Tibial artery (tissue), 4 donors: ENCODE results near the gene FRK.
A peak's percentile ranks its signal among the peaks of the same experiment; 100 is the strongest.

Experiments
- DNase-seq, 2 donors: peaks; one replicate each; pipeline ENCODE4 v3.0.0-alpha.2; 2019
- H3K27ac ChIP-seq, 2 donors: fragments of 200-600 bp; sonication (generic) in 1 of 2; 1 replicate in 1 of 2; 2 replicates in 1 of 2; pipeline ENCODE4 v1.5.1; 2018 to 2019; ENCODE audit warnings: mild to moderate bottlenecking in 1 of 2
- H3K27me3 ChIP-seq, 2 donors: fragments of 200-600 bp; sonication (generic) in 1 of 2; one replicate each; pipeline versions ENCODE4 v1.5.1 to v1.6.0; 2016 to 2019
- H3K36me3 ChIP-seq, 3 donors: fragments of 200-600 bp; sonication (generic) in 2 of 3; one replicate each; pipeline ENCODE4 v1.5.1; 2016 to 2019; ENCODE audit warnings: mild to moderate bottlenecking in 2 of 3
- H3K4me1 ChIP-seq, 4 donors: fragments of 200-600 bp; sonication (generic) in 2 of 4; 1 replicate in 3 of 4; 2 replicates in 1 of 4; pipeline ENCODE4 v1.5.1; 2016 to 2019
- H3K4me3 ChIP-seq, 2 donors: fragments of 200-600 bp; sonication (generic) in 1 of 2; 1 replicate in 1 of 2; 2 replicates in 1 of 2; pipeline ENCODE4 v1.5.1; 2018 to 2019; ENCODE audit warnings: mild to moderate bottlenecking in 2 of 2
- H3K9me3 ChIP-seq, 3 donors: fragments of 200-600 bp; sonication (generic) in 1 of 3; one replicate each; pipeline ENCODE4 v1.5.1; 2016 to 2019
- CTCF ChIP-seq, 2 experiments: fragments of 200-600 bp in 1 of 2; fragments of 450-650 bp in 1 of 2; IDR thresholded peaks; one replicate each; pipeline ENCODE4 v1.5.1; 2017 to 2019; ENCODE audit warnings: antibody characterized with exemption in 2 of 2, mild to moderate bottlenecking in 1 of 2, moderate library complexity in 1 of 2
- intact Hi-C: fragments of 100-400 bp; cut with DNase I; formaldehyde crosslinking; loops from one replicate; pipeline ENCODE4 v1.15.0; 2023; ENCODE audit warnings: low total_unique reads

Gene FRK

GRCh38 chr6:116028233-116028632 lies 32.5 kb downstream of the FRK start:
- Histone ChIP-seq H3K4me1 (peaks cover 0 to 80% (median 22%) of the 10 kb centered on the region in 4 donors), H3K9me3 (no peaks in the 10 kb centered on the region), H3K36me3 (no peaks in the 10 kb centered on the region), H3K4me3 (no peak overlapping the region), H3K27ac (peak overlapping the region; percentile 58 to 61), H3K27me3 (no peaks in the 10 kb centered on the region)
- DNase-seq: no peak
- intact Hi-C loops: no loop called here
- no peak for TF ChIP-seq CTCF (IDR thresholded peaks at IDR 0.05)

GRCh38 chr6:116027801-116028200 lies 32.9 kb downstream of the FRK start:
- Histone ChIP-seq H3K36me3 (no peaks in the 10 kb centered on the region), H3K27ac (peak overlapping the region; percentile 58 to 61), H3K4me3 (no peak overlapping the region), H3K27me3 (no peaks in the 10 kb centered on the region), H3K9me3 (no peaks in the 10 kb centered on the region), H3K4me1 (peaks cover 0 to 80% (median 22%) of the 10 kb centered on the region in 4 donors)
- intact Hi-C loops: no loop called here
- TF ChIP-seq CTCF (IDR thresholded peaks at IDR 0.05): no peak
- DNase-seq: no peak

- Histone ChIP-seq H3K9me3 (no peaks in the 10 kb centered on the region), H3K4me1 (peaks cover 0 to 79% (median 18%) of the 10 kb centered on the region in 4 donors), H3K27me3 (no peaks in the 10 kb centered on the region), H3K36me3 (no peaks in the 10 kb centered on the region), H3K4me3 (no peak overlapping the region), H3K27ac (peak overlapping the region; percentile 9 to 61)
- DNase-seq: no peak
- no peak for TF ChIP-seq CTCF (IDR thresholded peaks at IDR 0.05)
- intact Hi-C loops: no loop called here
Observed at GRCh38 chr6:116025405-116025804, 35.3 kb downstream of the FRK start.

GRCh38 chr6:116022841-116023445 lies 37.7 kb downstream of the FRK start:
- no peak overlapping the region for H3K4me3 ChIP-seq
- intact Hi-C loops: no loop called here
- no peaks in the 10 kb centered on the region for H3K9me3 ChIP-seq
- H3K36me3 ChIP-seq: no peaks in the 10 kb centered on the region
- no peak for TF ChIP-seq CTCF (IDR thresholded peaks at IDR 0.05)
- peaks cover 0 to 74% (median 2%) of the 10 kb centered on the region in 4 donors for H3K4me1 ChIP-seq
- no peaks in the 10 kb centered on the region for H3K27me3 ChIP-seq
- no peak for DNase-seq
- H3K27ac ChIP-seq: peak overlapping the region in 1 of 2 donors; percentile 6

- H3K36me3 ChIP-seq: no peaks in the 10 kb centered on the region
- no peak for TF ChIP-seq CTCF (IDR thresholded peaks at IDR 0.05)
Observed at GRCh38 chr6:116020738-116021137, 40.0 kb downstream of the FRK start.

More at GRCh38 chr6:116020738-116021137, 40.0 kb downstream of the FRK start:
- DNase-seq: no peak
- Histone ChIP-seq H3K9me3 (no peaks in the 10 kb centered on the region), H3K4me3 (no peak overlapping the region), H3K27me3 (no peaks in the 10 kb centered on the region), H3K27ac (peak overlapping the region in 1 of 2 donors; percentile 22), H3K4me1 (peaks cover 0 to 76% (median 17%) of the 10 kb centered on the region in 4 donors)
- intact Hi-C loops: no loop called here
